ENCODE measurements around the gene SLC44A2.

The SLC44A2 gene

GRCh38 chr19:10651851-10652250 lies 26.5 kb downstream of the SLC44A2 start:
- H3K27ac ChIP-seq = peak overlapping the region; percentile 10; the same call in 1 of the 2 replicates

GRCh38 chr19:10653482-10653731 lies 28.1 kb downstream of the SLC44A2 start:
- TF ChIP-seq CTCF (conservative IDR thresholded peaks at IDR 0.05) = no peak
- peak overlapping the region; percentile 97 for H3K27ac ChIP-seq

More at GRCh38 chr19:10651851-10652250, 26.5 kb downstream of the SLC44A2 start:
- no peak for TF ChIP-seq ZFX (IDR thresholded peaks at IDR 0.05)
- no peak for TF ChIP-seq CTCF (conservative IDR thresholded peaks at IDR 0.05)

- peak within 1 kb of the TSS; percentile 97 for H3K27ac ChIP-seq
- TF ChIP-seq ZFX (IDR thresholded peaks at IDR 0.05) = peak; percentile 28; the same call in 1 of the 2 replicates
- TF ChIP-seq CTCF (conservative IDR thresholded peaks at IDR 0.05) = no peak
Observed at GRCh38 chr19:10653732-10654609, 28.6 kb downstream of the SLC44A2 start, which contains the start of gene ILF3. Gene ILF3 (plus strand): TSS chr19:10654346. CDS start chr19:10670606, 16,260 bp downstream.

- peak overlapping the region; percentile 97 for H3K27ac ChIP-seq
- TF ChIP-seq ZFX (IDR thresholded peaks at IDR 0.05) = no peak
- no peak for TF ChIP-seq CTCF (conservative IDR thresholded peaks at IDR 0.05)
Observed at GRCh38 chr19:10654610-10655456, 29.5 kb downstream of the SLC44A2 start.

- peak overlapping the region; percentile 97 for H3K27ac ChIP-seq
- TF ChIP-seq ZFX (IDR thresholded peaks at IDR 0.05) (no peak; the same call in 1 of the 2 replicates), CTCF (conservative IDR thresholded peaks at IDR 0.05) (no peak)
Observed at GRCh38 chr19:10655457-10656312, 30.3 kb downstream of the SLC44A2 start.

GRCh38 chr19:10660346-10660745 lies 35.0 kb downstream of the SLC44A2 start:
- TF ChIP-seq ZFX (IDR thresholded peaks at IDR 0.05) = no peak
- no peak for TF ChIP-seq CTCF (conservative IDR thresholded peaks at IDR 0.05)
- peak overlapping the region; percentile 41 for H3K27ac ChIP-seq

Data from C4-2B (cell line).